Measurements from ENCODE around the gene HSP90AA1. TPM values are rescaled to one million over a fixed set of nuclear protein-coding genes. Genes with fewer than 3 reads are reported as not detected.

Gene HSP90AA1
- total and polyA plus RNA-seq, 2 of the 8 experiments (the other 6 are each of a cell fraction or from before 2014, with no cell fraction given), result 339 to 878 TPM

GRCh38 chr14:102050625-102051024, 36.2 kb downstream of the HSP90AA1 start:
- H2AK5ac ChIP-seq (ENCODE audit: low read depth, low read length), result no peak overlapping the region
- CTCF ChIA-PET (ENCODE audit: partially characterized antibody), result interaction anchor here (0.6 to 7.8 kb wide), 9 partner anchors 8 to 1708 kb away, joined by 3 to 74 read pairs (median 6); no protein-coding TSS in a partner anchor
- no peak overlapping the region for H3K4me2 ChIP-seq (ENCODE audit: insufficient read depth in 1 of 2, low read depth in 2 of 2, low read length in 2 of 2)
- H2BK20ac ChIP-seq (ENCODE audit: low read length), result no peak overlapping the region
- H3K4me3 ChIP-seq (ENCODE audit: extremely low read depth in 1 of 4, insufficient read depth in 2 of 4, low read depth in 3 of 4, low read length in 4 of 4), result no peak overlapping the region
- H2BK12ac ChIP-seq (ENCODE audit: low read depth, low read length), result no peak overlapping the region
- H3K9ac ChIP-seq (replicated peaks in 1 of 4; ENCODE audit: extremely low read depth in 1 of 4, low read depth in 3 of 4, low read length in 3 of 4), result no peak overlapping the region
- H4K5ac ChIP-seq (ENCODE audit: insufficient read length, low read depth, low read length), result no peak overlapping the region
- H2BK5ac ChIP-seq (ENCODE audit: low read depth, low read length), result no peak overlapping the region
- no peak overlapping the region for H2BK120ac ChIP-seq (replicated peaks; ENCODE audit: low read depth, low read length)
- H2AFZ ChIP-seq (ENCODE audit: low read length), result no peak overlapping the region
- no peak for FAIRE-seq
- peaks cover 0 to 2% of the 10 kb centered on the region in 2 experiments for H4K20me1 ChIP-seq (replicated peaks in 1 of 2; ENCODE audit: control insufficient read depth in 1 of 2, insufficient read depth in 2 of 2, low read length in 2 of 2)
- no peak for DNase-seq (ENCODE audit: low read depth in 1 of 2, low spot score in 2 of 2)
- no peak overlapping the region for H3K27ac ChIP-seq (ENCODE audit: low read depth, low read length)
- WGBS, 2 experiments (ENCODE audit: extremely low coverage in 1 of 2, insufficient coverage in 1 of 2, insufficient read length in 1 of 2, insufficient replicate concordance in 2 of 2, low coverage in 1 of 2, low lambda C conversion rate in 2 of 2, missing lambda C conversion rate in 1 of 2), result 89% methylated on average over 11 of the region's 11 CpGs; no CpG with 5 or more reads in 1 of the 2 experiments
- H3K4me1 ChIP-seq (replicated peaks in 1 of 4; ENCODE audit: control insufficient read depth in 3 of 4, insufficient read depth in 4 of 4, low read length in 3 of 4), result peaks cover 0 to 4% (median 3%) of the 10 kb centered on the region in 4 experiments; a peak in 2 of 7 replicates
- H3K36me3 ChIP-seq (ENCODE audit: control insufficient read depth in 2 of 4, insufficient read depth in 4 of 4, low read length in 3 of 4), result peaks cover 22 to 57% (median 44%) of the 10 kb centered on the region in 4 experiments
- no peaks in the 10 kb centered on the region for H3K9me3 ChIP-seq (ENCODE audit: insufficient read depth in 2 of 2, low read depth in 1 of 2, low read length in 1 of 2)
- H3K14ac ChIP-seq (ENCODE audit: insufficient read length), result no peak overlapping the region
- H2BK15ac ChIP-seq (ENCODE audit: low read length), result no peak overlapping the region
- H4K91ac ChIP-seq (replicated peaks; ENCODE audit: insufficient read length, low read length), result no peak overlapping the region
- H4K8ac ChIP-seq (ENCODE audit: extremely low read depth, insufficient read depth, low read length), result no peak overlapping the region
- H3K18ac ChIP-seq (ENCODE audit: extremely low read depth, low read length), result no peak overlapping the region
- no peaks in the 10 kb centered on the region; the same call in 1 of the 2 replicates for H3K23me2 ChIP-seq (ENCODE audit: low read depth, low read length)
- TF ChIP-seq CTBP2 (IDR thresholded peaks at IDR 0.05; ENCODE audit: borderline replicate concordance, insufficient read depth, insufficient read length, low read length) (no peak), SP4 (IDR thresholded peaks at IDR 0.05; ENCODE audit: low read length) (no peak), E2F6 (IDR thresholded peaks at IDR 0.05) (no peak), RBBP5 (IDR thresholded peaks at IDR 0.05; ENCODE audit: borderline replicate concordance, low read depth, low read length) (no peak), ATF3 (IDR thresholded peaks at IDR 0.05; ENCODE audit: insufficient read depth, low read depth, low read length) (no peak), SUZ12 (IDR thresholded peaks at IDR 0.05; ENCODE audit: low read length) (no peak)
- no peak overlapping the region for H3K23ac ChIP-seq (ENCODE audit: insufficient read length)
- H3K56ac ChIP-seq (replicated peaks; ENCODE audit: insufficient read length, low read depth, low read length), result no peak overlapping the region
- H3K4ac ChIP-seq (replicated peaks; ENCODE audit: insufficient read length, low read depth, low read length), result no peak overlapping the region
- no peaks in the 10 kb centered on the region for H3K27me3 ChIP-seq (replicated peaks in 1 of 4; ENCODE audit: control insufficient read depth in 3 of 4, extremely low read depth in 1 of 4, insufficient read depth in 3 of 4, low read length in 3 of 4)
- H3K79me1 ChIP-seq (ENCODE audit: low read depth, low read length), result no peaks in the 10 kb centered on the region
- POLR2A ChIA-PET (ENCODE audit: partially characterized antibody), result interaction anchor here (0.6 to 2.1 kb wide), 3 partner anchors 12 to 37 kb away, joined by 3 to 8 read pairs (median 3); no protein-coding TSS in a partner anchor
- H3K79me2 ChIP-seq (ENCODE audit: control insufficient read depth in 1 of 2, insufficient read depth in 2 of 2, low read length in 2 of 2), result no peaks in the 10 kb centered on the region

Data from H1 (cell line).